Mesodermal cell (in vitro differentiated cells): ENCODE measurements around the gene TRIM8.

Experiments used
- H3K27ac ChIP-seq: 2 replicates; pipeline ENCODE4 v1.7.0; 2013; ENCODE audit warnings: mild to moderate bottlenecking, low read depth, low read length, moderate library complexity; ENCODE audit not compliant: severe bottlenecking
- H3K36me3 ChIP-seq: 2 replicates; pipeline ENCODE4 v1.7.1; 2013; ENCODE audit warnings: mild to moderate bottlenecking, low read length, moderate library complexity; ENCODE audit not compliant: control insufficient read depth, insufficient read depth
- H3K4me1 ChIP-seq: one replicate; pipeline ENCODE4 v1.7.1; 2013; ENCODE audit warnings: mild to moderate bottlenecking, low read length; ENCODE audit not compliant: insufficient read depth, control insufficient read depth, poor library complexity, severe bottlenecking
- H3K4me3 ChIP-seq: 2 replicates; pipeline ENCODE4 v1.7.0; 2013; ENCODE audit warnings: low read length, control low read depth, mild to moderate bottlenecking; ENCODE audit not compliant: insufficient read depth, poor library complexity, severe bottlenecking; ENCODE audit errors: extremely low read depth
- H3K9me3 ChIP-seq: 2 replicates; pipeline ENCODE4 v1.7.1; 2013; ENCODE audit warnings: mild to moderate bottlenecking, low read length, moderate library complexity; ENCODE audit not compliant: control insufficient read depth
- WGBS, 2 experiments: methylation state at CpG; one replicate each; pipeline ENCODE4 v1.1.5; 2013; ENCODE audit warnings: missing lambda C conversion rate in 2 of 2; ENCODE audit not compliant: insufficient coverage in 2 of 2; 5-methylcytosine and 5-hydroxymethylcytosine counted together

TRIM8 gene

DNA sequence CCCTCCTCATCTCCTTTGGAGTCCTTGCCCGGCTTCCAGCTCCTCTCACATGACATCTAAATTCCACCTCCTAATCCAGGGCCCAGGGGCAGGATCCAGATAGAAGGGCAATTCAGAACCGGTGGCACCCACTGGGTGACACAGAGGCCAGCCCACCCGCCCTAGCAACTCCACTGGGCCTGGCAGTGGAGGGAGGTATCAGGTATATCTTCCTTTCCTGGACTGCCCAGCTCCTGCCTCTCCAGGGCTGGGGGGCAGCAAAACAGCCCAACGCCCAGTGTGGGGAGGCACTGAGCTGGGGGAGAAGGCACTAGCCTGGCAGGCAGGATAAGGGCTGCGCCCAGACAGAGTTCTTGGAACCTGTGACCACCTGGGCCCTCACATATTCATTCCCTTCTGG is 10.4 kb upstream of the TRIM8 start:
- H3K4me3 ChIP-seq, result no peak overlapping the region
- peak overlapping the region; percentile 81 for H3K27ac ChIP-seq
- no peaks in the 10 kb centered on the region for H3K9me3 ChIP-seq
- peaks cover 18% of the 10 kb centered on the region for H3K36me3 ChIP-seq
- H3K4me1 ChIP-seq, result peaks cover 67% of the 10 kb centered on the region
- WGBS, 2 experiments, result 80 to 100% methylated on average over 2 of the region's 5 CpGs

DNA sequence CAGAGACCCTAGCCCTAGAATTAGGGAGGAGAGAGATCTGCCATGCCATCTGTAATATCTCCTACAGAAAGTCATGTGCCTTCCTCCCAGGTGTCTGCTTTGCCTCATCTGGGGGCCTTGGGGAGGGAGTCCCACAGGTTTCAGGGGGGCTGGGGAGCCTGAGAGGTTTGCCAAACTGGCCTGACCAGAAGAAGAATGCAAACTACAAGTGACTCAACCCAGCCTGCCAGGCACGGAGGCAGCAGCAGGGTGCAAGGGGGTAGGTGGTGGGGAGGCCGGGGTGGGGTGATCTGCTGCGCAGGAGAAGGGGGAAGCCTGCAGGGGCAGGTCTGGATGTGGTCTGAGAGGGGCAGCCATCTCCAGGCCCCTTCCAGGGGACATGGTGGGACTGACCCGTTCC is 9.6 kb upstream of the TRIM8 start:
- Histone ChIP-seq H3K27ac (peak overlapping the region; percentile 23), H3K36me3 (peaks cover 18% of the 10 kb centered on the region), H3K4me3 (no peak overlapping the region), H3K9me3 (no peaks in the 10 kb centered on the region), H3K4me1 (peaks cover 60% of the 10 kb centered on the region)
- WGBS, 2 experiments, result 58 to 80% methylated on average over 1 to 2 of the region's 4 CpGs

DNA sequence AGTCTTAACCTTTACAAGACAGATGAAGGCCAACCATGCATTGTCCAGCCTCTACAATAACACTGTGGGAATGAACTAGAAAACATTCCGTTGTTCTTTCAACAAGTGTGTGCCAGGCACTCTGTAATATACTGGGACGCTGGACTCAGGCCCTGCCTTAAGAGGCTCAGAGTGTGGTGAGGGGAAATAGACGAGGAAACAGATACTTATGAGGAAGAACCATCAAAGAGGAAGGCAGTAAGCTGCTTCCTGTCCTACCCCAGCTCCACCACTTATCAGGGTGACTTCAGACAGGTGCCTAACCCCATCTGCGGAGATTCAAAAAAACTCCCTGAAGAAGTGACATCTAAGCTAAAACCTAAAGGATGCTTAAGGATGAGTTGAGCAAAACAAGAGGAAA is 8.9 kb upstream of the TRIM8 start:
- peaks cover 14% of the 10 kb centered on the region for H3K36me3 ChIP-seq
- WGBS, 2 experiments, result no CpG with 5 or more reads among the region's 4 CpGs
- peaks cover 53% of the 10 kb centered on the region for H3K4me1 ChIP-seq
- no peaks in the 10 kb centered on the region for H3K9me3 ChIP-seq
- H3K4me3 ChIP-seq, result no peak overlapping the region
- peak overlapping the region; percentile 23 for H3K27ac ChIP-seq

DNA sequence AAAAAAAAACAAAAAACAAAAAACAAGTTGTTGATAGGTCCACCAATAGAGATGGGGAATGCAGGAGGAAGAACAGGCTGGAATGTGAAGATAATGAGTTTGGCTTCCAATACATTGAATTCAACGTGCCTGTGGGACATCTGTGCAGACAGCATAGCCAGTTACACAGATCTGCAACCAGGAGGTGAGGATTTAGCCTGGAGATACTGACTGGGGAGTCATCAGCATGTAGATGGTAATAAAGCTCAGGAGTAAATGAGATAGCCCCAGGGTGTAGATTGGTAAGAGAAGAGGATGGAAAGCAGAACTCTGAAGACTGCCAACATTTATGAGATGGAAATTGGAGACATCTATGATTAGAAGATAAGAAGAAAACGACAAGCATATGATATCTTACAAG is 4.7 kb upstream of the TRIM8 start:
- peaks cover 12% of the 10 kb centered on the region for H3K4me1 ChIP-seq
- no peaks in the 10 kb centered on the region for H3K36me3 ChIP-seq
- H3K4me3 ChIP-seq, result no peak overlapping the region
- H3K9me3 ChIP-seq, result no peaks in the 10 kb centered on the region
- H3K27ac ChIP-seq, result no peak overlapping the region
- WGBS, 2 experiments, result 57 to 66% methylated on average over 2 of the region's 2 CpGs

DNA sequence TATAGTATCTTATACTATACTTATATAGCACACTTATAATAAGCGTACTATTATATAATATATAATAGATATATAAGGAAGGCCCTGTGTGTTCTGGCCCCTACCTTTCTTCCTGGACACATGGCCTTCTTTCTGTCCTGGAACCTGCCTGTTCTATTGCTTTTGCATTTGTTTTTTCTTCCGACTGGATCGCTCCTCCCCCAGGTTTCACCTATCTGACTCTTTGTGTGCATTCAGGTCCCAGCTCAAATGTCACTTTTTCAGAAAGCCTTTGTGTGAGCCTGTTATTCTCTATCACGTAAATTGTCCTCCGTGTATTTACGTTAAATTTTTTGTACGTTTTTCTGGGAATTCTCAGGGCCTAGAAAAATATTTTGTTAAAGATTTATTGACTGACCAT is 2.9 kb upstream of the TRIM8 start:
- H3K27ac ChIP-seq, result peak overlapping the region; percentile 98
- peak overlapping the region; percentile 90 for H3K4me3 ChIP-seq
- WGBS, 2 experiments, result 49 to 62% methylated on average over 6 of the region's 7 CpGs

DNA sequence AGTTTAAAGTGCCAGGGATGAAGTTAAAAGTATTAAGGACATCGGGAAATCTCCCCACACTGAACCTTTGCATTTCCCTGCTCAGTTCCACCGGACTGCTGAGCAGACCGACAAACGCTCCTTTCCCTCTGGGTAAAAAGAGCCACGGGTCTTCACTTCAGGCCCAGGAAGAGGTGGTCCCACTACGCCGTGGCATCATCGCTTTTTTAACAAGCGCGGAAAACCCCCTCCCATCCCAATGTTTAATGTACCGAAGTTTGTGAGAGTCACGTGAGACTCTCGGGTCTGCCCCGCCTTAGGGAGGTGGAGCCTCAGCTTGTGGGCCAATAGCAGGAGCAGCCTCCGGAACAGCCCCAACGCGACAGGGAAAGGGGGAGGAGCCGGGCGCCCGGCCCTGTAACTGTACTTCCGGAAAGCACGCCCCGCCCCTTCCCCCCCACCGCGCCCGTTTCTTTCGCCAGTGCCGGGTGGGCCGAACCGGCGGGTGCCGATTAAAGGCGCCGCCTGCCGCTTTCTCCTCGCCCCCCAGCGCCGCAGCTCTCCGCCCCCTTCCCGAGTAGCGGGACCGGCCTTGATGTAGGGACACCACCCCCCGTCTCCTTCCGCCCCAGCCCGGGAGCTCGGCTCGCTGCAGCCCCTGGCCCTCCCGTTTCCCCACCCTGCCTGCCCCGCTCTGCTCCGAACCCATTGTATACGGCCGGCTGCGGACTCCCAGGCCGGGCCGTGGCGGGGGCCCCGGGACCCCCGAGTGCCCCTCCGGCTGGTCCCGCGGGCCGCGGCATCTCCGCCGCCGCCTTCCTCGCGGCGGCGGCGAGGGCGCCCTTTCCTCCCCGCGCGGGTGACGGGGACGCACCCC is 2.2 kb upstream of the TRIM8 start:
- peaks cover 14% of the 10 kb centered on the region for H3K36me3 ChIP-seq
- peak overlapping the region; percentile 98 for H3K27ac ChIP-seq
- peak overlapping the region; percentile 90 for H3K4me3 ChIP-seq
- H3K9me3 ChIP-seq, result no peaks in the 10 kb centered on the region
- H3K4me1 ChIP-seq, result peaks cover 2% of the 10 kb centered on the region
- 1% methylated on average over 48 to 55 of the region's 77 CpGs for WGBS, 2 experiments

More for the DNA sequence above, 2.9 kb upstream of the TRIM8 start:
- no peaks in the 10 kb centered on the region for H3K4me1 ChIP-seq
- H3K36me3 ChIP-seq, result peaks cover 12% of the 10 kb centered on the region
- no peaks in the 10 kb centered on the region for H3K9me3 ChIP-seq

DNA sequence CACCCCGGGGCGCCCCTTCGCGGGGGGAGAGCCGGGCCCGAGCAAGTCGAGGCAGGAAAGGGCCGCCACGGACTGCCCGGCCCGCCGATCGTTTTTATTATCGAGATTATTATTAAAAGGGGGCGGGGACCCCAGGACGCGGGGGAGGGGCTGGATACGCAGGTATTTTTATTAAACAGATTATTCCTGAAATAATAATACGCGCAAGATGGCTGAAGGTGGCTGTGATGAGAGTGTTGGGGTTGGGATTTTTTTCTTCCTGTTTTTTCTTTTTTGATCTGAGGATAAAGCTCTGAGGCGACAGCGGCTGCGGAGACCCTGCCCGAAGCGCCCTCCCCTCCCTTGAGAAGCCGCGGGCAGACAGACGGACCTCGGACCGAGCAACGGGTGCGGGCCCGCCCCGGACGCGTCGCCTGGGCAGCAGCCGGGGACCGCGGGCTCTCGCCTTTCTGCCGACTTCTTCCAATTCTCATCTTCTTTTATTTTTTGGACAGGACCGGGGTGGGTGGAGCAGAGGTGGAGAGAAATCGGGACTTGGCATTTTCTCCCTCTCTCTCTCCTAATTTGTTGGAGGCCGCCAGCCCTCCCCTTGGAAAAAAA is 1.4 kb upstream of the TRIM8 start:
- Histone ChIP-seq H3K36me3 (peaks cover 22% of the 10 kb centered on the region), H3K4me1 (peaks cover 9% of the 10 kb centered on the region)
- WGBS, 2 experiments, result 0 to 1% methylated on average over 11 to 17 of the region's 45 CpGs

DNA sequence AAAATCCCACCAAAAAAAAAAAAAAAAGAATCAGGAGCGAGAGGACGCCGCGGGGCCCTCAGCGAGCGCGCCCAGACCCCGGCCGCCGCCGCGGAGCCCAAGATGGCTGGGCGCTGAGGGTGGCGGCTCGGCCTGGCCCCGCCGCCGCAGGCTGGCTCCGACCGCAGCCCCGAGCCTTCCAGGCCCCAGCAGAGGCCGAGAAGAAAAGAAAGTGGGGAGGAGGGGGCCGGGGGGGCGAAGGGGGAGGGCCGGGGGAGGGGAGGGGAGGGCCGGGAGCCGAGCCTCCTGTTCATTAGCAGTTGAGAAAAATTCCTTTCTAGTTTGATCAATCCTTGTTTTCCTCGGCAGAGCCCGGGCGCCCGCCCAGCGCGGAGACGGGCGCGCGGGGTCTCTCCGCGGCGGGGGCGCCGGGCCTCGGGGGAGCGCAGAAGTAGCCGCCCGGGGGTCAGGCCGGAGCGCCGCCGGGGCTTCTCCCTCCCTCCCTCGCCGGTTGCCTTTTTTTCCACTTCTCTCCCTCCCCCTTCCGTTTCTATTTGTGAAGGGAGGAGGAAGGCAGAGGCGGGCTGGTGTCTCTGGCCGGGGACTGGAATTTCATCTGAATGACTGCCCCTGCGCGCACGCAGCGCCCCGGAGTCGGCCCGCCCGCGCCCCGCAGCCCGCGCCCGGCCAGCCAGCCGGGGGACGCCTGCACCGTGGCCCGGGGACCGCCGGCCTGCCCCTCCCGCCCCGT is 778 bp upstream of the TRIM8 start:
- Histone ChIP-seq H3K4me1 (peaks cover 13% of the 10 kb centered on the region), H3K27ac (peak overlapping the region; percentile 98)

More for the DNA sequence above, 1.4 kb upstream of the TRIM8 start:
- peak overlapping the region; percentile 98 for H3K27ac ChIP-seq
- H3K9me3 ChIP-seq, result no peaks in the 10 kb centered on the region
- H3K4me3 ChIP-seq, result peak overlapping the region; percentile 90

DNA sequence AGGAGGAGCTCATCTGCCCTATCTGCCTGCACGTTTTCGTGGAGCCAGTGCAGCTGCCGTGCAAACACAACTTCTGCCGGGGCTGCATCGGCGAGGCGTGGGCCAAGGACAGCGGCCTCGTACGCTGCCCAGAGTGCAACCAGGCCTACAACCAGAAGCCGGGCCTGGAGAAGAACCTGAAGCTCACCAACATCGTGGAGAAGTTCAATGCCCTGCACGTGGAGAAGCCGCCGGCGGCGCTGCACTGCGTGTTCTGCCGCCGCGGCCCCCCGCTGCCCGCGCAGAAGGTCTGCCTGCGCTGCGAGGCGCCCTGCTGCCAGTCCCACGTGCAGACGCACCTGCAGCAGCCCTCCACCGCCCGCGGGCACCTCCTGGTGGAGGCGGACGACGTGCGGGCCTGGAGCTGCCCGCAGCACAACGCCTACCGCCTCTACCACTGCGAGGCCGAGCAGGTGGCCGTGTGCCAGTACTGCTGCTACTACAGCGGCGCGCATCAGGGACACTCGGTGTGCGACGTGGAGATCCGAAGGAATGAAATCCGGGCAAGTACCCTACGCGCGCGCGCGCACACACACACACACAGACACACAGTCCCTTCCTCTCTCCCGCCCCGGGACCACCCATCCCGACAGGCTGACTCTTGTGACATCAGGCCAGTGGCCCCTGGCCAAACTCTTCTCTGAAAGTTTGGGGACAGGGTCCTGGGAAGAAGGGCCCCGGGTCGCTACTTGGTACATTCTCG is 538 bp downstream of the TRIM8 start:
- peaks cover 26% of the 10 kb centered on the region for H3K4me1 ChIP-seq
- no peaks in the 10 kb centered on the region for H3K9me3 ChIP-seq
- peak overlapping the region; percentile 98 for H3K27ac ChIP-seq
- 0 to 1% methylated on average over 36 to 49 of the region's 62 CpGs for WGBS, 2 experiments
- peaks cover 37% of the 10 kb centered on the region for H3K36me3 ChIP-seq
- H3K4me3 ChIP-seq, result peak overlapping the region; percentile 90

More for the DNA sequence above, 778 bp upstream of the TRIM8 start:
- H3K4me3 ChIP-seq, result peak overlapping the region; percentile 90
- no peaks in the 10 kb centered on the region for H3K9me3 ChIP-seq
- peaks cover 25% of the 10 kb centered on the region for H3K36me3 ChIP-seq
- 0% methylated on average over 18 to 22 of the region's 76 CpGs for WGBS, 2 experiments

DNA sequence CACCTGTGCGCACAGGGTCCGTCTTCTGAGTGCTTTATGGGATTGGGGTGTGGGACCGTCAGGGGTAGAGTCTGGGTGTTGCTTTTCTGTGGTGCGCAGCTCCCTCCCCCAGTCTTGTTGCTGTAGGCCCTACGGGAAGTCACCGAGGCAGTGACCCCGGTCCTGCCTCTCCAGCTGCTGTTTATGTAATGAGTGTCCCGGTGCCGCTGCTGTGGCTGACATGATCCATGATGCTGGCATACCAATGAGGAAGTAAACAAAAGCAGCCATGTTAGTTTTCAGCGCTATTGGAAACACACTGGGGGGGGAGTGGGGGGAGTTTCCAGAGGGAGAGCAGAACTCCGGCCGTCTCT is 1.1 kb downstream of the TRIM8 start:
- H3K4me3 ChIP-seq, result peak overlapping the region; percentile 90
- H3K27ac ChIP-seq, result peak overlapping the region; percentile 98
- H3K4me1 ChIP-seq, result peaks cover 32% of the 10 kb centered on the region
- H3K36me3 ChIP-seq, result peaks cover 41% of the 10 kb centered on the region
- H3K9me3 ChIP-seq, result no peaks in the 10 kb centered on the region
- 0 to 2% methylated on average over 10 to 12 of the region's 12 CpGs for WGBS, 2 experiments
